Fibroblast of skin of right biceps (primary cell): ENCODE results near the gene LMBR1L.
"Not testable (repeated sequence)": the region's sequence is repeated elsewhere in the genome, so short reads cannot be mapped to it uniquely, and the experiment has no call there.

Experiments used
- DNase-seq: peaks from one replicate; pipeline ENCODE4 v3.0.0-alpha.2; 2013

LMBR1L gene

GRCh38 chr12:49084438-49084837 is 26.2 kb downstream of the LMBR1L start:
- DNase-seq: no peak

GRCh38 chr12:49079793-49080192 is 30.9 kb downstream of the LMBR1L start:
- no peak for DNase-seq

GRCh38 chr12:49070971-49071370 is 39.7 kb downstream of the LMBR1L start:
- no peak for DNase-seq

- DNase-seq: peak; percentile 97
These were observed 40.9 kb downstream of the LMBR1L start, which contains the start of gene RHEBL1 for GRCh38 chr12:49069507-49070346. TSS of gene RHEBL1 (minus strand) at chr12:49069979. CDS start at chr12:49069785, 194 bp downstream.

GRCh38 chr12:49068879-49069506 is 41.7 kb downstream of the LMBR1L start:
- DNase-seq: no peak

- DNase-seq: no peak
These were observed 44.5 kb downstream of the LMBR1L start for GRCh38 chr12:49066120-49066519.

GRCh38 chr12:49064767-49065152 is 45.9 kb downstream of the LMBR1L start:
- DNase-seq: no peak

GRCh38 chr12:49061916-49062315 is 48.7 kb downstream of the LMBR1L start:
- not testable (repeated sequence) for DNase-seq

DNA sequence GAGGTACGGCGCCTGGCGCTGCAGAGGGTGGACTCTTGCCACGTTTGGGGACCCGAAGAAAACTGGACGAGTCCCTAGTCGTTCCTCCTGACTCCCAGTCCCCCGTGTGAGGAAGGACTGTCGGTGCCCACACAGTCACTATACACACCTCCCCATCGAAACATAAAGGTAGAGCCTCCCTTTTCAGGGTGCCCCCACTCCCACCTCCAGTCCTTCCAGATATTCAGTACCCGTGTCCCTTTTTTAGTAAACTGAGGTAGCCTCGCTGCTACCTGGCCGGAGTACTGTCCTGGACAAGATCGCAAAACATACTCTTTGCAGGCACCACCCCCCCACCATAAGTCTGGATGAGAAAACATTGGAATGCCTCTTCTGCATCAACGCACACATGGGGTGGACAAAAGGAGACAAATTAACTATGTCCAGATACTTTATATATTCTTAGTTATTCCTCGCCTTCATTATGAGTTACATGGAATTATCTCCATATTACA is 49.4 kb downstream of the LMBR1L start:
- DNase-seq: no peak

GRCh38 chr12:49060237-49061156 is 50.1 kb downstream of the LMBR1L start, which contains the start of gene KMT2D:
TSS of gene KMT2D (minus strand) at chr12:49060794. CDS start at chr12:49055324, 5,470 bp downstream.
- DNase-seq: peak; percentile 98

- peak; percentile 31 for DNase-seq
These were observed 51.1 kb downstream of the LMBR1L start for GRCh38 chr12:49059299-49060171.

DNA sequence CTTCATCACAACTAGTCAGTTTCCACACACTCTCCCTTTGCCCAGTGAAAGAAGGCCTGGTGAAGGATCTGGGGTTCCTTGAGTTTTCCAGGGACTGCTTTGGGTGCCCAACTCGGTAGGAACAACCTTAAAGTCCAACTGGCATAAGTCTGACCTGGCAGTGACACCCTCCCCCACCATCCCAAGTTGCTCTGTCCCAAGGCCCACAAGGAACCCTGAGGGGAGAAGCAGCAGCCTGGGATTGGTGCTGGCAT is 51.7 kb downstream of the LMBR1L start:
- DNase-seq: no peak

- no peak for DNase-seq
These were observed 52.1 kb downstream of the LMBR1L start for GRCh38 chr12:49058366-49059044.

GRCh38 chr12:49057888-49058287 is 52.8 kb downstream of the LMBR1L start:
- no peak for DNase-seq

GRCh38 chr12:49055978-49056754 is 54.5 kb downstream of the LMBR1L start:
- DNase-seq: peak; percentile 72

DNA sequence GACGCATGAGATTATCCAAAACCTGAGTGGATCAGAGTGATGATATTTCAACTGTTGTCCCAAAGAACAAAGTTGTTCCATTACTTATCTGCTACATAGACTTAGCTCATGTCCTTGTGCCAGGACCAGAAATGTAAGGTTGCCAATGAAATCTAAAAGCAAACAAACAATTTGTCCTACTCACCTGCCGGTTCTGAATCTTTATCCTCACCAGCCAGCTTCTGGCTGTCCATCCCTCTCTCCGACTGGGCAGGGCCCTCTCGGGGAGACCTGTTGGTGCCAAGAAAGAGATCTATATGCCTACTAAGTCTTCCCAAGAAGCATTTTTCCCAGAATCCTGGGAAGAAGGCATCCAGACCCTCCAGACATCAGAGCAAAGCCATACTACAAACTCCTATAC is 55.6 kb downstream of the LMBR1L start:
- no peak for DNase-seq

GRCh38 chr12:49054524-49054923 is 56.1 kb downstream of the LMBR1L start:
- no peak for DNase-seq

- no peak for DNase-seq
These were observed 56.6 kb downstream of the LMBR1L start for GRCh38 chr12:49054096-49054495.

DNA sequence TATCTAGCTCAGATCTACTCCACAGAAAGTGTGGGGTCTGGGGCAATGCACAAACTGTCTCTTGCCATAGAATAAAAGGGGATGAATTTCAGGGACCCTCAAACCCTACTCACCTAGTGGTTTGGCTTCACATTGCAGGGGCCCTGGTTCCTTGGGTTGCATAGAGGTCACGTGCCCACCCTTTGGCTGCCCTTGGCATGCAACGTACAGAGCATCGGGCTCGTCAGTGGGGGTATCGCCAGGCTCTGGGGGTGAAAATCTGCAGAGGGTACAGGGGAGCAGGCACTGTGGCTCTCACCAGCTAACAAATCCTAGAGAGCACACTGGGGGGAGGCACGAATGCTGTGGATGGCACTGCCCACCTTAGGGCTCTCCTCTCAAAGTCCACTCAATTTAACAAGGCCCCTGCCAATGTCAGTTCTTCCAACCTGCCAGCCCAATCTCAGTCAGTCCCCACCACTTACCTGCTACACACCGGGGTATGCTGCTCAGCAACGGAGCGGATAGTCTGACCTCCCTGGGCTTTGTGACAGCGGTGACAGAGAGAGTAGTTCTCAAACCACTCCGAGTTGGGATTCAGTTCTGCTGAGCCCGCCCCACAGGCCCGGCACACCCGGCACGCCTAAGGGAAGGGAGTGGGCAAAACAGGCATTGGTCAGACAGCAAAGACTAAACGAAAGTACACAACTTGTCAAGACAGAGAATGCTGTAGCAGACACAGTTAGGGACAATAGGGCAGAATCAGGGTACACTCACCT is 58.0 kb downstream of the LMBR1L start:
- no peak for DNase-seq
